ENCODE measurements around the gene WFIKKN2.
A peak's percentile ranks its signal among the peaks of the same experiment; 100 is the strongest.

WFIKKN2 gene

GRCh38 chr17:50808413-50808812 lies 27.0 kb upstream of the WFIKKN2 start:
- no peak for DNase-seq (ENCODE audit: low spot score)

- no peak for DNase-seq (ENCODE audit: low spot score)
Measured at GRCh38 chr17:50808888-50809287, 26.5 kb upstream of the WFIKKN2 start.

GRCh38 chr17:50813583-50813982 lies 21.8 kb upstream of the WFIKKN2 start:
- DNase-seq (ENCODE audit: low spot score) = no peak

- no peak for DNase-seq (ENCODE audit: low spot score)
Measured at GRCh38 chr17:50815400-50815799, 20.0 kb upstream of the WFIKKN2 start.

GRCh38 chr17:50816271-50816670 lies 19.1 kb upstream of the WFIKKN2 start:
- no peak for DNase-seq (ENCODE audit: low spot score)

GRCh38 chr17:50816771-50817751 lies 18.3 kb upstream of the WFIKKN2 start:
- DNase-seq (ENCODE audit: low spot score) = peak; percentile 54

GRCh38 chr17:50817838-50818237 lies 17.5 kb upstream of the WFIKKN2 start:
- DNase-seq (ENCODE audit: low spot score) = no peak

- no peak for DNase-seq (ENCODE audit: low spot score)
Measured at GRCh38 chr17:50818261-50818660, 17.1 kb upstream of the WFIKKN2 start.

GRCh38 chr17:50818921-50819657 lies 16.3 kb upstream of the WFIKKN2 start:
- no peak for DNase-seq (ENCODE audit: low spot score)

- DNase-seq (ENCODE audit: low spot score) = no peak
Measured at GRCh38 chr17:50820651-50821050, 14.7 kb upstream of the WFIKKN2 start.

GRCh38 chr17:50822550-50822949 lies 12.8 kb upstream of the WFIKKN2 start:
- DNase-seq (ENCODE audit: low spot score) = no peak

GRCh38 chr17:50824429-50824828 lies 11.0 kb upstream of the WFIKKN2 start:
- DNase-seq (ENCODE audit: low spot score) = no peak

- DNase-seq (ENCODE audit: low spot score) = no peak
Measured at GRCh38 chr17:50825188-50825587, 10.2 kb upstream of the WFIKKN2 start.

GRCh38 chr17:50828508-50829170 lies 6.7 kb upstream of the WFIKKN2 start:
- DNase-seq (ENCODE audit: low spot score) = no peak

- no peak for DNase-seq (ENCODE audit: low spot score)
Measured at GRCh38 chr17:50829332-50829731, 6.1 kb upstream of the WFIKKN2 start.

- no peak for DNase-seq (ENCODE audit: low spot score)
Measured at GRCh38 chr17:50830352-50830751, 5.0 kb upstream of the WFIKKN2 start.

GRCh38 chr17:50830994-50831393 lies 4.4 kb upstream of the WFIKKN2 start:
- no peak for DNase-seq (ENCODE audit: low spot score)

- DNase-seq (ENCODE audit: low spot score) = no peak
Measured at GRCh38 chr17:50831471-50831928, 3.9 kb upstream of the WFIKKN2 start.

- DNase-seq (ENCODE audit: low spot score) = no peak
Measured at GRCh38 chr17:50832267-50832863, 3.0 kb upstream of the WFIKKN2 start.

- DNase-seq (ENCODE audit: low spot score) = no peak
Measured at GRCh38 chr17:50832864-50833381, 2.5 kb upstream of the WFIKKN2 start.

- no peak for DNase-seq (ENCODE audit: low spot score)
Measured at GRCh38 chr17:50833510-50834428, 1.6 kb upstream of the WFIKKN2 start.

Data from globus pallidus (tissue), 1 donor.